ENCODE results near the gene NRXN2.

NRXN2 gene

GRCh38 chr11:64619811-64620380 is 103.1 kb downstream of the NRXN2 start:
- no peak for DNase-seq

GRCh38 chr11:64619196-64619595 is 103.8 kb downstream of the NRXN2 start:
- DNase-seq, result no peak

- no peak for DNase-seq
These were observed 106.2 kb downstream of the NRXN2 start for GRCh38 chr11:64616817-64617216.

- no peak for DNase-seq
These were observed 108.1 kb downstream of the NRXN2 start for GRCh38 chr11:64614917-64615316.

GRCh38 chr11:64613648-64614047 is 109.3 kb downstream of the NRXN2 start:
- no peak for DNase-seq

GRCh38 chr11:64611869-64612646 is 110.9 kb downstream of the NRXN2 start:
- no peak for DNase-seq

- no peak for DNase-seq
These were observed 111.8 kb downstream of the NRXN2 start for GRCh38 chr11:64611176-64611575.

- DNase-seq, result no peak
These were observed 112.4 kb downstream of the NRXN2 start for GRCh38 chr11:64610596-64610995.

GRCh38 chr11:64609436-64610047 is 113.5 kb downstream of the NRXN2 start:
- DNase-seq, result no peak

GRCh38 chr11:64608636-64609035 is 114.4 kb downstream of the NRXN2 start:
- no peak for DNase-seq

- no peak for DNase-seq
These were observed 115.0 kb downstream of the NRXN2 start for GRCh38 chr11:64608046-64608445.

GRCh38 chr11:64607381-64607985 is 115.5 kb downstream of the NRXN2 start:
- DNase-seq, result no peak

- DNase-seq, result no peak
These were observed 116.1 kb downstream of the NRXN2 start for GRCh38 chr11:64606796-64607380.

GRCh38 chr11:64605656-64606585 is 117.1 kb downstream of the NRXN2 start:
- no peak for DNase-seq

- no peak for DNase-seq
These were observed 117.8 kb downstream of the NRXN2 start for GRCh38 chr11:64605244-64605560.

GRCh38 chr11:64604458-64605243 is 118.3 kb downstream of the NRXN2 start:
- no peak for DNase-seq

- no peak for DNase-seq
These were observed 119.4 kb downstream of the NRXN2 start for GRCh38 chr11:64603411-64604110.

GRCh38 chr11:64602466-64603070 is 120.4 kb downstream of the NRXN2 start:
- no peak for DNase-seq

GRCh38 chr11:64601605-64602465 is 121.2 kb downstream of the NRXN2 start:
- no peak for DNase-seq
